HG02973 (cell line): ENCODE results near the gene TAGLN2.
"Not testable (repeated sequence)": the region's sequence is repeated elsewhere in the genome, so short reads cannot be mapped to it uniquely, and the experiment has no call there.

Source experiments
- ATAC-seq: cut with Tn5 transposase; IDR thresholded peaks from one replicate; pipeline ENCODE4 v1.9.1; 2021; ENCODE audit warnings: moderate library complexity; ENCODE audit not compliant: unreplicated experiment

The TAGLN2 gene

DNA sequence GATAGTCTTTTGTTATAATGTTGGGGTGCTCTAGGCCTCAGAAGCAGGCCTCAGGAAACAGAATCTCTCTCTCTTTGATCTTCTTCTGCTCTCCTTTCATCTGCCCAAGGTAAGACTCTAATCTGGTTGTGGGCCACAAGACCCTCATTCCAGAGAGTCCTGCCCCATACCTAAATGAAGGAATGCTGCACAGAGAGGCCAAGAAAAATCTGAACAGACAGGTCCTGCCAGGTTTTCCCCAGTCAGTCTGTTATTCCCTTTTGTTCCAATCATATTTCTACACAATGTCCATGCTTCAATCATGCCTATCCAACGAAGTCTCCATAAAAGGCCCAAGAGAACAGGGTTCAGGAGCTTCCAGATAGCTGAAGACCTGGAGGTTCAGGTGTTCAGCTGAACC, 18.3 kb downstream of the TAGLN2 start:
- ATAC-seq, result no peak

DNA sequence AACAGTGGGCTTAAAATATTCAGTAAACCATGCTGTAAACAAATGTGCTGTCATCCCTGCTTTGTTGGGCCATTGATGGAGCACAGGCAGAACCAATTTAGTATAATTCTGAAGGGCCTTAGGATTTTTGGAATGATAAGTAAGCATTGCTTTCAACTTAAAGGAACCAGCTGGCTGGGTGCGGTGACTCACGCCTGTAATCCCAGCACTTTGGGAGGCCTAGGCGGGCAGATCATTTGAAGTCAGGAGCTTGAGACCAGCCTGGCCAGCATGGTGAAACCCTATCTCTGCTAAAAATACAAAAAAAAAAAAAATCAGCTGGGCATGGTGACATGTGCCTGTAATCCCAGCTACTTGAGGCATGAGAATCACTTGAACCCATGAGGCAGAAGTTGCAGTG, 21.3 kb downstream of the TAGLN2 start:
- not testable (repeated sequence) for ATAC-seq

- ATAC-seq, result no peak
Measured at GRCh38 chr1:159902541-159902940, 22.8 kb downstream of the TAGLN2 start.

GRCh38 chr1:159900755-159901360, 24.4 kb downstream of the TAGLN2 start:
- ATAC-seq, result no peak

DNA sequence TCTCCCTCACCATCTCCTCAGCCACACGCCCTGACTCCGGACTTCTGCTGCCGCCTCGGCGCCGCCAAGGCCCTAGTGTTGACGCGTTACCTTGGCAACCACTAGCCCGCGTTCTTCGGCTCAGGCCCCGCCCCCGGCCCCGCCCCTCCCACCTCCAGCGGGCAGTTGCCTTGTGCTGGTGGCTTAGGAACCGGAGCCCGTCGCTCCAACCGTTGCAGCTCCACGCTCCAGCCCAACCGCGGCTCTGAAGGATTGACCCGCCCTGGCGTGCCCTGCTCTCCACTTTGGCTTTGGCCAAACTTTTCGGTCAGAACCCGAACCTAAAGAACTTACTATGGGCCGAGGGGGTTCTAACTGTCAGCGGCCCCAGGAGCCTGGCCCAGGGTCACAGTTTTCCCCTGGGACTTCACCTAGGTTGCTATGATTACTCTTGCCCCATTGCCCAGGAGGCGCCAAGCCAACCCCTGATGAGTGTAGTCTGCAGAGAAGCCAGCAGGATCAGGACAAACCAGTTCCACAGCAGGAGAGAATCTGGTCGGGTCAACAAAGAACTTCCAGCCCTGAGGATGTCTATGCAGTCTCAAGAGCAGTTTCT, 25.1 kb downstream of the TAGLN2 start, which contains the start of gene CFAP45:
Gene CFAP45, minus strand, starts transcription at position 80 of the 595 bp plus-strand sequence. Its CDS starts 67 bp downstream, at position 13.
- peak; percentile 85 for ATAC-seq

DNA sequence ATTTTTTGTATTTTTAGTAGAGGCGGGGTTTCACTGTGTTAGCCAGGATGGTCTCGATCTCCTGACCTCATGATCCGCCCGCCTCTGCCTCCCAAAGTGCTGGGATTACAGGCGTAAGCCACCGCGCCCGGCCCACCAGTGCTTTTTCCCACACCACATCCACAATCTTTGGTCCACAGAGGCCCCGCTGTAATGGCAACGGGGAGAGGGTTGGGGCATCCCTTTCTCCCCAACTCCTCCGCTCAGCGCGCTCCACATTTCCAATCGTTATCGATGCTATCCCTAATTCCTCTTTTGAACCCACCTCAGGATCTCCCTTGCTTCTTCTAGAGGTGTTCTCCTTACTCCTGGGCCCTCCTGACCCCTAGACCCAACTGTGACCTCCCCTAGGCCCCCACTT, 25.7 kb downstream of the TAGLN2 start:
- ATAC-seq, result not testable (repeated sequence)

GRCh38 chr1:159898527-159898926, 26.8 kb downstream of the TAGLN2 start:
- no peak for ATAC-seq

GRCh38 chr1:159897962-159898361, 27.3 kb downstream of the TAGLN2 start:
- ATAC-seq, result no peak

DNA sequence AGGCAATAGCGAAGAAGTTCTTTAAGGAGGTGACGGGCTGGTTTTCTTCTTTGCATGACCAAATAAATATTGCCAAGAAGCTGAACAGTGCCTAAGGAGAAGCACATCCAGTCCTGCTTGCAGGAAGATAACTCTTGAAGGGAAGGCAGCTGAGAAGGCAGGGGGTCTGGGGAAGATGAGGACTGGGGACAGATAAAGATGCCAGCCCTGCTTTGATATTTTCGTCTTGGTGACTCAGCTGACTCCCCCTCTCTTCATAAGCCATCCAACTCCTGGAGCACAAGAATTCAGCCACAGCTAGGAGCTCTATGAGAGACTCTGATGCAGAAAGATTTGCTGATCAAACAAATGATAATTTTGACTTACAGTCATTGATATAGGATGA, 28.8 kb downstream of the TAGLN2 start:
- ATAC-seq, result no peak

GRCh38 chr1:159895836-159896545, 29.3 kb downstream of the TAGLN2 start:
- ATAC-seq, result no peak

- ATAC-seq, result no peak
Measured at GRCh38 chr1:159895286-159895685, 30.0 kb downstream of the TAGLN2 start.

GRCh38 chr1:159892944-159893343, 32.4 kb downstream of the TAGLN2 start:
- ATAC-seq, result no peak

DNA sequence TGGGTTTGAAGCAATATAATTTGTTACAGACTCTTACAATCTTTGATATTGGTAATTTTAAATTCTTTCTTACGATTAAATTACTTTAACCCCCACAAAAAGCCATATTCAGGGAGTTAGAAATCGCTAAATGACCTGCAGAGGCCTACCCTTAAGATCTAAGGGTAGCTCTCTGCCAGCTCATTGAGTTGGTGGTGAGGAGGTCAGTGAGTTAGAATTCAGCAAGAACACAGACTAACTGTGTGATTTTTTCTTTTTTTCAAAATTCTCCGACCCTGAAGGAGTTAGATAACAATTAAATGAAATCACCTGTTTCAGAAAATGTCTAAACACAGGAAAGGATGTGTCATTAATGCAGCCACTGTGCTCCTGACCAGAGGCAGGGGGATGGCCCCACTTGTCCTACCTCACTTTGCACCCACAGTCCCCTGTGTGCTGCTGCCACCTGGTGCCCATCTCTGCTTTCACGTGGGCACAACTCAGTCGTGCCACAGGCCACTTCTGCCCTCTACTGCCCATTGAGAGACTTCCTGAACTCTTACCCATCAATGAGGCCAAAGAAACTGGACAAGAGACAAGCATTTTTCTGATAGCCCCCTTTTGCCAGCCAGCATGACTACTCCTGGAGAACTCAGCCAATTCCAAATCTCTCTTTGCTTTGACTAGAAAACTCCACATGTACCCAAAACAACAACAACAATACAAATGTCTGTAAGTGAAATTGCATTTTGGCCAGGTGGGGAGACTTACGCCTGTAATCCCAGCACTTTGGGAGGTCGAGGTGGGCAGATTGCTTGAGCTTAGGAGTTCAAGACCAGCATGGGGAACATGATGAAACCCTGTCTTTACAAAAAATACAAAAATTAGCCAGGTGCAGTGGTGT, 33.8 kb downstream of the TAGLN2 start:
- peak; percentile 56 for ATAC-seq

GRCh38 chr1:159890390-159890789, 34.9 kb downstream of the TAGLN2 start:
- ATAC-seq, result no peak

- peak; percentile 90 for ATAC-seq
Measured at GRCh38 chr1:159889821-159890252, 35.5 kb downstream of the TAGLN2 start.

GRCh38 chr1:159889202-159889601, 36.1 kb downstream of the TAGLN2 start:
- ATAC-seq, result no peak

DNA sequence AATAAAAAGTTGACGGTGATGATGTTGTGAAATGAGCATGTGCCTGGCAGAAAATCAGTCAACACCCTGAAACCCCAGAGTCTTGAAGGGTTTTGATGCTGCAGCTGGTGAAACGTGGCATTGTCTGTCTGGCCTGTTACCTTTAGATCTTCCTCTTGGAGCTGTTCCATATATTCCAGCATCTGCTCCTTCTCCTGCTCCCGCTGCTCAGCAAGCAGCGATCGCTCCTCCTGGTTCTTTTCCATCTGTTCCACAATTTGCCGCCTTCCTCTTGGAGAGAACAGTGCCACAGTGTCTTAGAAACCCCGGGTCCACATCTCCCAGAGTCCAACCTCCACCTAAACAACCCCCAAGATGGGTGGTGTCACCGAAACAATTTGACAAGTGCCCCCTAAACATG, 41.0 kb downstream of the TAGLN2 start:
- ATAC-seq, result no peak

- no peak for ATAC-seq
Measured at GRCh38 chr1:159883134-159883533, 42.2 kb downstream of the TAGLN2 start.

DNA sequence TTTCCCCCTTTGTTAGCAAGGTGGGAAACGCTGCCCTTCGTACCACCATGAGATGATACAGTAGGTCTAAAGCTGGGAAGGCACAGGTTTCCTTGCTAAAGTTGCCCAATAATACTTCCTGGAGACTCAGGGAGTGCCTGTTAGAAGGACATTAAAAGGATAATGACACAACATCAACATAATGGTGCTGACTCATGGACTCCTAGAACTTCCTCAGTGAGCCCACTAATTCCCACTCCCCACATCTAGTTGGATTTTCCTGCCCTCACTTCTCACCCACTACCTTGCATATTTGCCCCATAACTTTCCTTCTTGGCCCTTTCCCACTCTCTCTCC, 42.8 kb downstream of the TAGLN2 start:
- no peak for ATAC-seq

GRCh38 chr1:159881622-159882526, 43.4 kb downstream of the TAGLN2 start:
- no peak for ATAC-seq
